Activated CD4-positive, alpha-beta T cell treated with anti-CD3 and anti-CD28 coated beads, Interleukin-2, amount 10 ng/mL, durations not matched to agents 24 days and 14 days (primary cell): Measurements from ENCODE around the gene ZNF512B. TPM values are rescaled to one million over a fixed set of nuclear protein-coding genes. Genes with fewer than 3 reads are reported as not detected.

Experiments
- DNase-seq: peaks from one replicate; pipeline ENCODE4 v3.0.0; 2022
- H3K27ac Mint-ChIP-seq: one replicate; pipeline ENCODE4 v1.8.0; 2022; ENCODE audit warnings: mild to moderate bottlenecking, mixed read lengths
- H3K27me3 Mint-ChIP-seq: one replicate; pipeline ENCODE4 v1.8.0; 2022; ENCODE audit warnings: mixed read lengths
- H3K36me3 Mint-ChIP-seq: one replicate; pipeline ENCODE4 v1.8.0; 2022; ENCODE audit warnings: low read depth, mild to moderate bottlenecking, mixed read lengths
- H3K4me1 Mint-ChIP-seq: one replicate; pipeline ENCODE4 v1.8.0; 2021; ENCODE audit warnings: mixed read lengths
- H3K4me3 Mint-ChIP-seq: one replicate; pipeline ENCODE4 v1.8.0; 2022; ENCODE audit warnings: mild to moderate bottlenecking, moderate library complexity, mixed read lengths
- H3K9me3 Mint-ChIP-seq: one replicate; pipeline ENCODE4 v1.8.0; 2021; ENCODE audit warnings: mixed read lengths
- intact Hi-C: fragments of 100-400 bp; cut with micrococcal nuclease; formaldehyde crosslinking; loops from one replicate; pipeline ENCODE4 v1.15.1; 2023
- total RNA-seq: library from RNA; stranded (reverse); gene quantifications from 2 replicates; pipeline ENCODE4 v1.2.3, GENCODE V29; 2022

The ZNF512B gene
- total RNA-seq, 1 donor from 2014 or later = 26.0 TPM

DNA sequence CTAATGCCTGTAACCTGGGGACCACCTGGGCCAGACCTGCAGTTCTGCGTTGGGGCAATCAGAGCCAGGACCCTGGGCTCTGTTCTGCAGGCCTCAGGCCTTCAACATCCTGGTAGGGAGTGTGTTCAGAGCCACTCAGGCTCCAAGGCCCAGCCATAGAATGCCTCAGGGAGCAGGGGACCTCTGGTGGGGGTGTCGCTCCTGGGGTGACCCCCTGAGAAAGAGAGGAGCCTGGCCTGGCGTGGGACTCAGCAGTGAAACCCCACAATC, 26.0 kb downstream of the ZNF512B start:
- H3K36me3 Mint-ChIP-seq = peaks cover 24% of the 10 kb centered on the region
- H3K4me1 Mint-ChIP-seq = peaks cover 27% of the 10 kb centered on the region
- no peak for DNase-seq
- H3K4me3 Mint-ChIP-seq = no peak overlapping the region
- intact Hi-C loops = no loop called here
- H3K9me3 Mint-ChIP-seq = no peaks in the 10 kb centered on the region
- no peaks in the 10 kb centered on the region for H3K27me3 Mint-ChIP-seq
- no peak overlapping the region for H3K27ac Mint-ChIP-seq

- no peaks in the 10 kb centered on the region for H3K9me3 Mint-ChIP-seq
- peaks cover 22% of the 10 kb centered on the region for H3K4me1 Mint-ChIP-seq
- no peak overlapping the region for H3K27ac Mint-ChIP-seq
- H3K36me3 Mint-ChIP-seq = peaks cover 22% of the 10 kb centered on the region
- intact Hi-C loops = no loop called here
- no peak for DNase-seq
- H3K27me3 Mint-ChIP-seq = no peaks in the 10 kb centered on the region
- no peak overlapping the region for H3K4me3 Mint-ChIP-seq
Measured at GRCh38 chr20:63942969-63943807, 26.5 kb downstream of the ZNF512B start.

DNA sequence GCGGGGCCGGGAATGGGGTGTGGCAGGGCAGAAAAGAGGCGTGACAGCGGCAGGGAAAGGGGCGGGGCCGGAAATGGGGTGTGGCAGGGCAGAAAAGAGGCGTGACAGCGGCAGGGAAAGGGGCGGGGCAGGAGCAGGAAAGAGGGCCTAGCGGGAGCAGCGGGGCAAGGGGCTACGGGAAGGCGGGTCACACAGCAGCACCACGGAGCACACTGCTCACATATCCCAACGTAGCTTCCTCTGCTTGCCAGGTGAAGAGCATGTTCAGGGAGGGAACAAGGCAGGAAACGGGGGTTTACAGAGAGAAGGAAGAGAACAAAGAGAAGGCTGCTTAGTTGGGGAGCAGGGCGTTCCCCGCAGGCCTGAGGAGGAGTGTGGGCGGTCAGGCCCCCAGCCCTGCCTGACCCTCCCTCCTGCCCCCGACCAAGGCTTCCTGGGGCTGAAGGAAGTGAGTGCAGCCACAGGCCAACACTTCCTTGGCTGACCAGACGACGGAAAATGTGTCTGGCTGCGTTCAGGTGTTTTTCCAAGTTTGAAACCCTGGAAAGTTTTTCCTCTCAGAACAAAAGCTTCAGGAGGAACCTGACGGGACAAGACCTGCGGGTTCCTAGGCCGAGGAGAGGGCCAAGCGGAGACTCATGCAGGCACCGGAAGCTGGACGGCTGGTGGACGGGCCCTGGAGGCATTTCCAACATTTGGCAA, 27.3 kb downstream of the ZNF512B start:
- H3K27ac Mint-ChIP-seq = peak overlapping the region; percentile 77
- peak overlapping the region; percentile 52 for H3K4me3 Mint-ChIP-seq
- peaks cover 15% of the 10 kb centered on the region for H3K4me1 Mint-ChIP-seq
- intact Hi-C loops = no loop called here
- H3K36me3 Mint-ChIP-seq = peaks cover 26% of the 10 kb centered on the region
- DNase-seq = peak; percentile 88
- H3K9me3 Mint-ChIP-seq = no peaks in the 10 kb centered on the region
- H3K27me3 Mint-ChIP-seq = no peaks in the 10 kb centered on the region

DNA sequence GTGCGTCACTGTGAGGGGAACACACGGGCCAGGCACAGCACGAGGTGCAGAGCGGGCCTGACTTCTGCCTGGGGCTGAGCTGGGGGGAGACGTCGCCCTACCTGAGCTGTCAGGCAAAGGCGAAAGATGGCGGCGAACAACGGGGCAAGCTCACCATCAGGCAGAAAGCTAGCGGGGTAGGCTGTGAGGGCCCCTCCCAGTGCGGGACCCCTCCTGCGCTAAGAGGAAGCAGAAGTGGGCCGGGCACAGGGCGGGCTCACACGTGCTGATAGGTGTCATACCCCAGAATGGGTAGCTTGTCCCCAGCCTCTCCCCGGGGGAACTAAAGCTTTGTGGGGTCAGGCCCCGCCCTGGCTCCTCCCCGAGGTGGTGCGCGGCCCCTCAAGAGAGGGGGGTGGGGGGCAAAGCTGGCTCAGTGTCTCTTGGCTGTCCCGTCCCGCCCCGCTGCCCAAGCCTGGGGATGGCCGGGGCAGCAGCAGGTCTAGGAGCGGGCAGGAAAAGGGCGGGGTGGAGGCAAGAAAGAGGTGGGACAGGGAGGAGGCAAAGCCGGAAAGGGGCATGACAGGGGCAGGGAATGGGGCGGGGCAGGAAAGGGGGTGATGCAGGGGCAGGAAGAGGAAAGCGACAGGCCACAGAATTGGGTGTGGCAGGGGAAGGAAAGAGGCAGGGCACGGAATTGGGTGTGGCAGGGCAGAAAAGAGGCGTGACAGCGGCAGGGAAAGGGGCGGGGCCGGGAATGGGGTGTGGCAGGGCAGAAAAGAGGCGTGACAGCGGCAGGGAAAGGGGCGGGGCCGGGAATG, 28.2 kb downstream of the ZNF512B start:
- peaks cover 23% of the 10 kb centered on the region for H3K36me3 Mint-ChIP-seq
- intact Hi-C loops = loop anchor here (1.0 kb wide), 1 partner anchor 76 kb away; the partner anchor contains the start of gene TPD52L2
- peak overlapping the region; percentile 74 for H3K27ac Mint-ChIP-seq
- H3K4me1 Mint-ChIP-seq = peaks cover 8% of the 10 kb centered on the region
- DNase-seq = peak; percentile 95
- no peaks in the 10 kb centered on the region for H3K27me3 Mint-ChIP-seq
- peak overlapping the region; percentile 43 for H3K4me3 Mint-ChIP-seq
- no peaks in the 10 kb centered on the region for H3K9me3 Mint-ChIP-seq

GRCh38 chr20:63940472-63941266, 29.1 kb downstream of the ZNF512B start:
- H3K4me1 Mint-ChIP-seq = peaks cover 8% of the 10 kb centered on the region
- intact Hi-C loops = loop anchor here (1.0 kb wide), 1 partner anchor 75 kb away; the partner anchor contains the start of gene TPD52L2
- no peaks in the 10 kb centered on the region for H3K9me3 Mint-ChIP-seq
- no peak for DNase-seq
- H3K27me3 Mint-ChIP-seq = no peaks in the 10 kb centered on the region
- peaks cover 28% of the 10 kb centered on the region for H3K36me3 Mint-ChIP-seq
- peak overlapping the region; percentile 43 for H3K4me3 Mint-ChIP-seq
- H3K27ac Mint-ChIP-seq = peak overlapping the region; percentile 67

GRCh38 chr20:63940071-63940471, 29.7 kb downstream of the ZNF512B start:
- H3K36me3 Mint-ChIP-seq = peaks cover 32% of the 10 kb centered on the region
- no peak overlapping the region for H3K4me3 Mint-ChIP-seq
- DNase-seq = no peak
- peaks cover 8% of the 10 kb centered on the region for H3K4me1 Mint-ChIP-seq
- intact Hi-C loops = no loop called here
- no peak overlapping the region for H3K27ac Mint-ChIP-seq
- H3K9me3 Mint-ChIP-seq = no peaks in the 10 kb centered on the region
- H3K27me3 Mint-ChIP-seq = no peaks in the 10 kb centered on the region

- Mint-ChIP-seq H3K4me1 (peaks cover 8% of the 10 kb centered on the region), H3K4me3 (no peak overlapping the region), H3K9me3 (no peaks in the 10 kb centered on the region), H3K36me3 (peaks cover 35% of the 10 kb centered on the region), H3K27me3 (no peaks in the 10 kb centered on the region), H3K27ac (no peak overlapping the region)
- intact Hi-C loops = no loop called here
- no peak for DNase-seq
Measured at GRCh38 chr20:63939061-63939935, 30.4 kb downstream of the ZNF512B start.

GRCh38 chr20:63937596-63937995, 32.1 kb downstream of the ZNF512B start:
- Mint-ChIP-seq H3K4me3 (no peak overlapping the region), H3K9me3 (no peaks in the 10 kb centered on the region), H3K36me3 (peaks cover 33% of the 10 kb centered on the region), H3K27ac (no peak overlapping the region), H3K27me3 (no peaks in the 10 kb centered on the region), H3K4me1 (peaks cover 8% of the 10 kb centered on the region)
- intact Hi-C loops = loop anchor here (2.0 kb wide), 1 partner anchor 41 kb away; no protein-coding TSS in a partner anchor
- no peak for DNase-seq

GRCh38 chr20:63935447-63935846, 34.3 kb downstream of the ZNF512B start:
- peaks cover 46% of the 10 kb centered on the region for H3K36me3 Mint-ChIP-seq
- no peaks in the 10 kb centered on the region for H3K27me3 Mint-ChIP-seq
- no peaks in the 10 kb centered on the region for H3K4me1 Mint-ChIP-seq
- H3K27ac Mint-ChIP-seq = no peak overlapping the region
- no peaks in the 10 kb centered on the region for H3K9me3 Mint-ChIP-seq
- intact Hi-C loops = no loop called here
- no peak for DNase-seq
- H3K4me3 Mint-ChIP-seq = no peak overlapping the region

DNA sequence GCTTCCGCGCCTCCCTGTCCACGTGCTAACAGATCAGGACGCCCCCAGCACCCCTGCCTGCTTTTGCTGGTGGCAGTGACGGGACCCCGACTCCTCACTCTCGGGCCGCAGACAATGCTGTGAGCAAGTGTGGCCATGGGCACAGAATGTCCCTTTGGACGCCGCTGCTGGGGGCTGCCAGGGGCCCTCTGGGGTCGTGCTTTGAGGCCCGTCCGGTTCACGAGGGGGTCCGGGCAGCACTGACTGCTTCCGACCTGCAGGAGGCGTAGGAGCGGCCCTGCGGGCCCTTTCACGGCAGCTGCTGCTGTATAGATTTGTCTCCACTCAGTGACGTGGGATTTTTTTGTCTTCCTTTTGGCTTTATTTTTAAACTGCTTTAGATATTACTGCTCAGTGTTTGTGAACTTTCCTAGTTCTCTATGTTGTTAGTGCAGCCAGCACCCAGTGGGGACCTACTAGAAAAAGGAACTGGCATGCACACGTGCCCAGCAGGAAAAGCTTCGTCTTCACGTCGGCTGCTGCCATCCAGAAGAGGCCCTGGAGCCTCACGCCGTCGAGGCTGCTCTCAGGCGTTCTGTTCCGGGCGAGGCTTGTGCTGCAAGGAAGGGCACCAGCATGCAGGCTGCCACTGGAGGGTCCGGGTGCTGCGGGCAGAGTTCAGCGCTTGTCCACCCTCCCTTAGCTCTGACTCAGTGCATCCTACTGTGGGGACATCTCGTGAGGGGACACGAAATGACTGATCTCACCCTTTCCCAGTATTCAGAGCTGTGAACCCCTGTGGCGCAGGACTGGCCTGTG, 35.3 kb downstream of the ZNF512B start:
- no peak for DNase-seq
- intact Hi-C loops = no loop called here
- Mint-ChIP-seq H3K36me3 (peaks cover 47% of the 10 kb centered on the region), H3K27ac (no peak overlapping the region), H3K4me1 (no peaks in the 10 kb centered on the region), H3K27me3 (no peaks in the 10 kb centered on the region), H3K4me3 (no peak overlapping the region), H3K9me3 (no peaks in the 10 kb centered on the region)

DNA sequence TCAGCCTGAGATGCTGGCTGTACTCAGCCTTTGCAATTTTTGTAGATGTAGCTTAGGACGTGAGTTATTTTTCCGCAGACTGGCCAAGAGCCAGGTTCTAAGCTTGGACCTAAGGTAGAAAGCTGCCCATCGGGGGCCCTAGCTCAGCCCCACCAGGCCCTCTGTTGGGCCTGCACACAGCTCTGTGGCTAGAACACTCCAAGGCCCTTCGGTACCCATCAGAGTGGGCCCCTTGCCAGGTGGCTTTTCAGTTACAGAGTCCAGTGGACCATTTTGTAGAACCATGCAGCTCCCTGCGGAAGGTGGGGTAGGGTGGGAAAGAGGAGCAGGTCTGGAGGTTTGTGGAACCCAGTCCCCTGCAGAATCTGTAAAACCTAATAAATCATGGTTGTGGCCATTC, 36.1 kb downstream of the ZNF512B start:
- intact Hi-C loops = no loop called here
- DNase-seq = no peak

GRCh38 chr20:63932606-63933160, 37.0 kb downstream of the ZNF512B start:
- H3K4me3 Mint-ChIP-seq = no peak overlapping the region
- H3K9me3 Mint-ChIP-seq = no peaks in the 10 kb centered on the region
- DNase-seq = no peak
- peaks cover 57% of the 10 kb centered on the region for H3K36me3 Mint-ChIP-seq
- no peaks in the 10 kb centered on the region for H3K4me1 Mint-ChIP-seq
- no peaks in the 10 kb centered on the region for H3K27me3 Mint-ChIP-seq
- intact Hi-C loops = no loop called here
- no peak overlapping the region for H3K27ac Mint-ChIP-seq

More for the DNA sequence above, 36.1 kb downstream of the ZNF512B start:
- H3K4me1 Mint-ChIP-seq = no peaks in the 10 kb centered on the region
- H3K4me3 Mint-ChIP-seq = no peak overlapping the region
- H3K9me3 Mint-ChIP-seq = no peaks in the 10 kb centered on the region
- H3K27ac Mint-ChIP-seq = no peak overlapping the region
- H3K36me3 Mint-ChIP-seq = peaks cover 51% of the 10 kb centered on the region
- H3K27me3 Mint-ChIP-seq = no peaks in the 10 kb centered on the region
